KBM-7 (cell line): Measurements from ENCODE around the gene SLC39A11.
"Not testable (repeated sequence)": the region's sequence is repeated elsewhere in the genome, so short reads cannot be mapped to it uniquely, and the experiment has no call there.

Experiments used
- DNase-seq: peaks from one replicate; pipeline ENCODE4 v3.0.0-alpha.2; 2015
- in situ Hi-C: fragments of 300-500 bp; cut with MboI; formaldehyde crosslinking; loops from 2 replicates; pipeline ENCODE4 v1.14.3; 2020; ENCODE audit warnings: low sequenced_read_pairs, low pct_unique_long_range_greater_than_20kb, mixed read lengths

Gene SLC39A11

DNA sequence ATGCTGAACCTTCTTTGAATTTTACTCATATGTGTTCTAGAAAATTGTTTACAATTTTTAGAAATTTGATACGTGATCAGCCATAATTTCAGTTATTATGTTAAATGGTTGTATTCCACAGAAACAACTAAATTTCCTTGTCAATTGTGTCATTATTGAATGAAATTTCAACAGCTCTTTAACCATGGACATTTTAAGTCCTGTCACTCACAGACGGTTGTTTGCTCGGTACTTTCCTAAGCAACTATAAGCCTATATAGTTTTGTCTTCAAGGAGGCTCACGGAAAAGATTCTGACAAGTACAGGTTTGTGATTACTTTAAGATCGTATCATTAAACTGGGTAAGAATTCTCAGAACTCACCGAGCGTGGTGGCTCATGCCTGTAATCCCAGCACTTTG lies 31.8 kb downstream of the SLC39A11 start:
- in situ Hi-C loops = no loop called here
- no peak for DNase-seq

DNA sequence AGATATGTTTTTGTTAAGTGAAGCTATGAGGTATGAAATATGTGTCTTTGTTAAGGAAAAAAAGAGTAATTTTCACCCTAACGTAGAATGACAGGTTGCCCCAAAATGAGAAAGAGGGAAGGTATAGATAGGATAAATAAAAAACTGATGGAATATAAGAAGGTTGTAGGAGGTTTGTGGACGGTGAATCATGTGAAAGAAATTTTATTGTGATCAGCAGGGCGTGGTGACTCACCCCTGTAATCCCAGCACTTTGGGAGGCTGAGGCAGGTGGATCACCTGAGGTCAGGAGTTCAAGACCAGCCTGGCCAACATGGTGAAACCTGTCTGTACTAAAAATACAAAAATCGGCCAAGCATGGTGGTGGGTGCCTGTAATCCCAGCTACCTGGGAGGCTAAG lies 32.8 kb downstream of the SLC39A11 start:
- DNase-seq, in situ Hi-C loops: not testable (repeated sequence)

DNA sequence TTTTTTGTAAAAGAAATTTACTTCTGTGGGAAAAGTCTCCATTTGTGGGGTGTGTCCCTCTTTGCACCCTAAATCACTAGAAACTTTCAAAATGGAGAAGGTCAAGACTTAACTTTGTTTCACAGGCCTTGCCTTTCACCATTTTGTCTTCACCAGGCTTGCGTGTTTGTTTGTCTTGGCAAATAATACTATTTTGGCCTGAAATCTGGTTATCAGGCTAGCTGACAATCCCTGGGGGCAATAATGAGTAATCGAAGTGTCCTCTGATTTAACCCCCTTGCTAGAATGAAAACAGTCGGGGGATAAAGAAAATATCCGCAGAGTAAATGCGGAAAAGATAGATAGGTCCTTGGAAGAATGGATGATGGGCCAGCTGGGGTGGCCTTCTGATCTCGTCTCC lies 34.5 kb downstream of the SLC39A11 start:
- in situ Hi-C loops = no loop called here

DNA sequence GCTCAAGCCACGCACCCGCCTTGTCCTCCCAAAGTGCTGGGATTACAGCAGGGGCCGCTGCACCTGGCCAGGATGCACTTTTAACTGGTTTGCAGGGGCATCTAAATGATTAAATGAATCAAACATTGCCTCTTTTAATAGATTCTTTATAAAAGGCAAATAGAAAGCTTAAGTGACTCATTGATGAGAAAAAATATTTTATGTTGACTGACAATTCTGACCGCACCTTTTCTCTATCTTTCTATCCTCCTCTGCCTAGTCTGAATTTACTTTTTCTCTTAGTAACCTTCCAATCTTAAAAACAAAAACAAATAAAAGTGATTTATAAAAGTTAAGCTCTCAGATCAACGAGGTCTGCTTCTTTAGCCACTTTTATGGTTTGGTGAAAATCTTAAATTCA lies 35.3 kb downstream of the SLC39A11 start:
- in situ Hi-C loops = no loop called here
- DNase-seq = no peak

More for the DNA sequence above, 34.5 kb downstream of the SLC39A11 start:
- no peak for DNase-seq

DNA sequence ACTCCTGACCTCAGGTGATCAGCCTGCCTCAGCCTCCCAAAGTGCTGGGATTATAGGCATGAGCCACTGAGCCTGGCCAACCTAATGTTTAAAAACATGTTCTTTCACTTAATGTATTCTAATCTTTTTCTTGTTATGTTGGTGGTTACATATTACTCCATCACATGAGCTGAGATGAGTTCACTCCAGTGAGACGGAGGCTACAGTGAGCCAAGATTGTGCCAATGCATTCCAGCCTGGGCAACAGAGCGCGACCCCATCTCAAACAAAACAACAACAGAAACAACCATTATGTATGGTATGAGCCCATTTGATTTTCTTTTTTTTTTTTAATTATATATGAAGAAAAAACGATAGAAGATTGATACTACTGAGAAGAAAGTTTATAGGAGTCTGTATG lies 39.6 kb downstream of the SLC39A11 start:
- in situ Hi-C loops = no loop called here
- no peak for DNase-seq

DNA sequence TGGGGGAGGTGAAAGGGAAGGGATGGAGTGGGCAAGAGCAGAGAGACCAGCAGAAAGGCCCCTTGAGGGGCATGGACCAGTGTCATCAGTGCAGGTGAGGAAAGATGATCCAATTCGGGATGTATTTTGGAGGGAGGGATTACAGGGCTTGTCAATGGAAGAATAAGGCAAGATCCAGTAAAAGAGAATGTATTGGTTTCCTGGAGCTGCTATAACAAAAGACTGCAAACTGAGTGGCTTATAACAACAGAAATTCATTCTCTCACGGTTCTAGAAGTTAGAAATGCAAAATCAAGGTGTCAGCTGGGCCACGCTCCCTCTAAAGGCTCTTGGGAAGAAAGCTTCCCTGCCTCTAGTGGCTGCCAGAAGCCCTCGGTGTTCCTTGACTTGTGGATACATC lies 41.7 kb downstream of the SLC39A11 start:
- in situ Hi-C loops = no loop called here
- DNase-seq = no peak

DNA sequence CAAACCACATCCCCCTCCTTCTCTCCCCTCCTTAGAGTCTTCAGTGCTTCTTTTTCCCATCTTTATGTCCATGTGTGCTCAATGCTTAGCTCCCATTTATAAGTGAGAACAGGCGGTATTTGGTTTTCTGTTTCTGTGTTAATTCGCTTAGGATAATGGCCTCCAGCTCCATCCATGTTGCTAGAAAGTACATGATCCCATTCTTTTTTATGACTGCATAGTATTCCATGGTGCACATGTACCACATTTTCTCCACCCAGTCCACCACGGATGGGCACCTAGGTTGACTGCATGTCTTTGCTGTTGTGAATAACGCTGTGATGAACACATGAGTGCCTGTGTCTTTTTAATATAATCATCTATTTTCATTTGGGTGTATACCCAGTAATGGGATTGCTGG lies 44.3 kb downstream of the SLC39A11 start:
- no peak for DNase-seq
- in situ Hi-C loops = no loop called here

DNA sequence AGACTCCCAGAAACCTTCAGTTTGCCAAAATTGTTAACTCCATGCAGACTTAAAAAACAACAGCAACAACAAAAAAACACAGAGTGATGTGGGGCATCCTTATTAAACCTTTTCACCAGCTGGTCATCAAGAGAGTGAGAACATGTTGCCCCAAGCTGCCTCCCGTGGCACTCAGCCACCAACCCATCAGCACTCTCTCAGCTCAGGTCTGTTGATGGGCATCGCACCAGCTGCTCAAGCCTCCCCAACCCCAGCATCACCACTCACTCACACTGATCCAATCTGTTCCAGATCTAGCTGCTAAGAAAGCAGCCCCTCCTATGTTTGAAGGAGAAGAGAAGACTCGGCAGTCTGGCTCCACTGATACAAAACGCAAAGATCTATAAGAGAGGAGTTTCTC lies 46.8 kb downstream of the SLC39A11 start:
- no peak for DNase-seq
- in situ Hi-C loops = no loop called here

DNA sequence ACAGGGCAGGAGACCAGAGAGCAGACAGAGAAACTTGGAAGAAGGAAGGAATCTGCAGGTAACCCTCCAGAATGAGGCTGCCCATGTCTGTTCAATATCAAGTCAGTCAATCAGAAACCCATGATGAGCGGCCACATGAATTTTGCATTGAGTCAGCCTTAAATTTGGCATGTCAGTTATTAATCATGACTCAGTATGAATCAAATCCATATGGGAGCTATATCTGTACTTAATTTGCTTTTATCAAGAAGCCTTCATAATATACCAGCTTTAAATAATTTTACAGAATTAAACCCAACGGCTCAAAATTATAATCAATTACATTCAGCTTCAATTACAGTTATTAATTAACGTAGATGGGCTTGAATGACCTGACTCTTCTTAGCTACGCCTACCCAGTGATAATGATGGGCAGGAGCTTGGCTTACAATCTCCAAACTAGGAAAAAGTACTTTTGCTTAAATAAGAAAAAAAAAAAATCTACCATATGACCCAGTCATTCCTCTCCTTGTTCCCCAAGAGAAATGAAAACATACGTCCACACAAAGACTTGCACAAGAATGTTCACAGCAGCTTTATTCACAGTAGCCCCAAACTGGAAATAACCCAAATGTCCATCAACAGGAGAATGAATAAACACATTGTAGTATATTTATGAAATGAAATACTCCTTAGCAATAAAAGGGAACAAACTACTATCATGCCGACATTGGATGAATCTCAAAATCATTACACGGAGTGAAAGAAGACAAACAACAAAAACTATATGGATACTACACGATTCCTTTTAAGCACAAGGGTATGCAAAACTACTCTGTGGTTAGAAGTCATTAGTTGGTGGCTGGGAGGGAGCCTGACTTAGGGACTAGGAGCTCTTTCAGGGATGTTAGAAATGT lies 48.6 kb downstream of the SLC39A11 start:
- DNase-seq = no peak
- in situ Hi-C loops = no loop called here

DNA sequence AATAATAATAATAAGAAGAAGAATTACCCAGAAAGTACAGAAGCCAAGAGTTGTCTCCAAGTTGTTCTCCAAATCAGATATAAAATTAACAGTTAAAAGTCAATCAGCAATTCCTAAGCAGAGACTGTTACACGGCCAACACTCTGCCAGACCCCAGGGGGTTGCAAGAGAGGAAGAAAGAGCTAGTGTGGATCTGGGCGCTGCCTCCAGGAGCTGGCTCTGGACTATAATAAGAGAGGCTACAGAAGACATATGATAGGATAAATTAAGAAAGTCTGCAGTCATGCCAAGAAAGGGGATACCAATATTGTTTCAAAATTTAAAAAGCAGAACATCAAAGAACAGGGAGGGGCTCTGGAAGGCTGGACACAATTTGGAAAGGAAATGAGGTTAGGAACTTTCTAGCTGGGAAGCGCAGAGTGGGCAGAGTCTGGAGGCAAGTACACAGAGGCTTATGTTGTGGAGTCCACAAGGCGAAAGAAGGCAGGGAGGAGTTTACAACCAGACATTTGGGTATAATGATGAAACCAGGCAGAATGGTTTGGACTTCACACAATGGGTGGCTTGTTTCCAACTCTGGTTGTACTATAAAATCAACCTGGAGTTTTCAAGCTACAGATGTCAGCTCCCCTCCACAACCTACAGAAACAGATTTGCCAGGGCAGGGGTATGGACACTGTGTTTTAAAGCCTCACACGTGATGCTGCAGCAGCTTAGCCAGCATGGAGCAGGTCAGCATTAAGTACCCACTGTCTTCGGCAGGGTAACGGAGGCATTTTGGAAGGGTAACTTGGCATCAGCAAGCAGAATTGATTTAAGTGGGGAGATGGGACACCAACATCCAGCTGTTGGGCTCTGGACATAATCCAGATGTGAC lies 49.4 kb downstream of the SLC39A11 start:
- DNase-seq = no peak
- in situ Hi-C loops = no loop called here

DNA sequence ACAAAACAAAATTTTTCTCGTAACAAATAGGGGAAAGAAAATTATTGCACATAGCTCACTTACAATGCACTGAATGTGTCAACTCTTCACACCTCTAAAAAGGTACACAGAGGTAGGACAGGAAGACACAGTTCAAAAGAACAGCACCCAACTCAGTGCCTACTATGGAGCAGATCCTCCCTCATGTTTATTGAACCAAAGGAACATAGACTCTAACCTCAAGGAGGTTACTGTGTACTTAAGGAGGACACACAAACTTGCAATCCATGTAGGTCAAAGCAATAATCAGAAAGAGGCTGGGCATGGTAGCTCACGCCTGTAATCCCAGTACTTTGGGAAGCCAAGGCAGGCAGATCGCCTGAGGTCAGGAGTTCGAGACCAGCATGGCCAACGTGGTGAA lies 50.3 kb downstream of the SLC39A11 start:
- DNase-seq = no peak
- in situ Hi-C loops = no loop called here

DNA sequence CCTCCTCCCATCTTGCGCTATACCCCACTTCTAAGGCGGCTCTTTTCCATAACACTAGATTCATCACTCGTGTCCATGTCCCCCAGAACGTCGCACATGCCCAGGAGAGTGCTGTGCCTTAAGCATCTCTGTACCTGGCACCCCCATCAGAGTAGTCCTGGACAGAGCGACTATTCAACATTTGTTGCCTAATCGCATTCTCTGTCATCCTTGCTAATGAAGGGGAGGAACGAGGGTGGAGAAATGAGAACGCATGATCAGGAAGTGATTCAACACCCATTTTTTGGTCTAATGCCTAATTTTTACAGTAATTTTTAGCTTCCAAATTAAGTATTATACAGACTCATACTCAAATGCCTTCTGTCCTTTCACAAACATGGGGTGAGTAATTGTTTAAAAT lies 53.2 kb downstream of the SLC39A11 start:
- in situ Hi-C loops = no loop called here

DNA sequence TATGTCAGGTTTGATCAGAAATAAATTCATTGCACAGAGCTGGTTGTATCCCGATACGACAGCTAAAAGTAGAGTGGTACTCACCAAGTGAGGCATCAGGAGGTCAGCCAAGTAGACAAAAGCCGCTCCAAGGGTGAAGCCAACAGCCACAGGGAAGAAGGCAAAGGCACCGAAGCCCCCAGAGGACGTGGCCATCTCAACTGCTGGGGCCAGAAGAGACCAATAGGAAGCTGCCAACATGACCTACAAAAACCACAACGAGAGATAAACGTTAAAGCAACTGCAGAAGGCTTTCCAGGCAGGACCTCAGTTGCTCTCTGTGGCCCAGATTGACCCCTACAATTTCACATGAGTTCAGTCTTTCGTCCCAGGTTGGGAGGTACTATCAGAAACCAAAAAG lies 61.0 kb downstream of the SLC39A11 start:
- in situ Hi-C loops = no loop called here
- no peak for DNase-seq

More for the DNA sequence above, 53.2 kb downstream of the SLC39A11 start:
- no peak for DNase-seq

DNA sequence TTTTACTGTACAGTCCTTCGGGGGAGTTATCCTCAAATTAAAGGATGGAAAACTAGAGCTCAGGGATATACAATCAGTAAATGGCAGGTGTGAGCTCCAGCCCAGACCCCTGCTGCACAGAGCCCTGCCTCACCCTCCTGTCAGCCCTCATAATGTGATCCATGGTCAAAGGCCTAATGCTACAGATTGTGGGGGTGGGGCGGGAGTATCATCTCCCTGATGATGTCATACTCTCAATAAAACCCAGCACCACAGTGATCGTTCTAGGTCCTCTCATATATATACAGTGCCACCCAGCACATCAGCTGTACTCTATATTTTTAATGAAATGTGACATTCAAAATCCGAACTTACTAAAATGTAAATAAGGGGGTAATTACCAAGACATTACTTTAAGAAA lies 61.5 kb downstream of the SLC39A11 start:
- DNase-seq = no peak
- in situ Hi-C loops = no loop called here

DNA sequence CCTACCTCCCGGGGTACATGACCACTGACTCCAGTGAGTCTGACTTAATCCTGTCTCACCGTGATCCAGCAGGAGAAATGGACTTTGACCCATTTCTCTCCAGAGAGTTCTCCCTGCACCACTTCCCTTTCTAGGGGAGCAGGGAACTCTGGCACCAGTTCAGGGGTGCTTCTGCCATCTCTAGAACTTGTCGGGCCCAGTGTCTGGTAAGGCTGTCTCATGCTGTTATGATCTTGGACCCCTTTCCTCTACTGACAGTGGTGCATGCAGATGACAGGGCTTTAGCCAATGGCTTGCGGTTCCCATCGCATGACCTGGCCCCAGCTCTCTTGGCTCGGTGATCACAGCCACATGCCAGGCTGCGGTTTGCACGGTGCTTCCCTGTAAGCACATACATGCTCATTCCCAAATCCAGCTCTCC lies 62.0 kb downstream of the SLC39A11 start:
- in situ Hi-C loops = no loop called here
- no peak for DNase-seq

DNA sequence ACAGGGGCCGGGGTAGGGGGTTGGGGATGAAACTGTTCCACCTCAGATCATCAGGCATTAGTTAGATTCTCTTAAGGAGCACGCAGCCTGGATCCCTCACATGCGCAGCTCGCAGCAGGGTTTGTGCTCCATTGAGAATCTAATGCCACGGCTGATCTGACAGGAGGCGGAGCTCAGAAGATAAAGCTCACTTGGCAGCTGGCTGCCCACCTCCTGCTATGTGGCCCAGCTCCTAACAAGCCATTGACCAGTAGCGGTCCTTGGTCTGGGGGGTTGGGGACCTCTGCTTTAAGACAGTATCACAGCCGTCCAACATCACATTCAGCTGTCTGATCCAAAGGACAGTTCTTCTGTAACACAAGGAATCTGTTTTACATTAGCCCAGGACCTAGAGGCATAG lies 62.5 kb downstream of the SLC39A11 start:
- in situ Hi-C loops = no loop called here

DNA sequence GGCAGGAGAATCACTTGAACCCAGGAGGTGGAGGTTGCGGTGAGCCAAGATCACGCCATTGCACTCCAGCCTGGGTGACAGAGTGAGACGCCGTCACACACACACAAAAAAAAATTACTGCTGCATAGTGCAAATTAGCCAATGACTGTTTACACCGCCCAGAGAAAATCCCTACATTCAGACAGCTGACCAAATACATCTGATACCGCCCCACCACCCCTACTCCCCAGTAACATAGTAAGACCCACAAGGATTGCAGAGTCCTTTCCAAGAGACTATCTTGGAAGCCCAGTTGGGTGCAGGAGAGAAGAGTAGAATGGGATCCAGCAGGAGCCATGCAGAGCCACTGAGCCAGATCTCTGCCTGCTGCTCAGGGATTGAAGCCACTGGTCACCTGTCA lies 63.5 kb downstream of the SLC39A11 start:
- in situ Hi-C loops = no loop called here
- no peak for DNase-seq

More for the DNA sequence above, 62.5 kb downstream of the SLC39A11 start:
- no peak for DNase-seq

DNA sequence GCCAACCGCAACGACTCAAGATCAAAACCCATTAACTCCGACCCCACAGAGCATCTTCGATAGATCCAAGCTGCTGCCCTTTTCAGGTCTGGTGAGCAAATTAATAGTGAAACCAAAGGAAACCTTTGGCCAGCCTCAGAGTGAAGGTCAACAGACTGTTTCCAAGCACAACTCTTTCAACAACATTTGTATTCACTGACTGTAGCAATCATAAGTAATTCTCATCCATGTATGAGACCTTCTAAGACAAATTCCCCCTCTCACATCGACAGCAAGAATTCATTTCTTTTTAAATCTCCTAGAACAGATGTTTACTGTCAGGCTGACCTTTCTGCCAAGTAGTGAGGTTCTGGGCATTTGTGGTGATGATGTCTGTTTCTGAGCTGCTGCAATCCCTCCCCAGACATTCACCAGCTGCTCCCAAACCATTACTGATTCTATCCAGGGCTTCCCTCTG lies 64.2 kb downstream of the SLC39A11 start:
- in situ Hi-C loops = no loop called here
- DNase-seq = no peak

DNA sequence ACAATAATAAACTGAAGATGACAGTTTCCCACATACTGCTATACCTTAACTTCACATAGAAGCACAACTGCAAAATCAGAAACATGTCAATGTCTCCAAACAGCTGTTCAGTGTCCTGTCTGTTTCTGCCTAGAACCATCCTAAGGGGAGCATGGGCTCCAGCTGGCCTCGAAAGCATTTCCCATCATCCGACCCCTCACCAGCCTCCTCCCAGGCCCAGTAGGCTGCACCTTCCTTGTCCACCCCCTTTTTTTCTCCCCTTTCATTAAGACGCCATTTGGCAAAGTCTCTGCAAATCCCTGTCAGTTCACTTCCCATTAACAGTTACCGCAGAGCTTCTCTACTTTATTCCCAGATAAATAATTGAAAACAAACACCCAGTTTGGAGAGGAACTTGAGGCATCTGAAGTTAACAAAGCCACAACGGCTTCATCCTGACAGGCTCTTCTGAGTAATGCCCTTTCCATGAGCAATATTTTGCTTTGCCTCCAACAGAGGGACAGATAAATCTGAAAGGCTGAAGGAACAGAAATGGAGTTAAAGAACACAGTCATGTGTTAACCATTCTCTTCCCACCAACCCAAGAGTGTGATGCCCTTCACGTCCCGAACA lies 65.3 kb downstream of the SLC39A11 start:
- in situ Hi-C loops = no loop called here
- DNase-seq = no peak
